GM23338 (cell line): Measurements from ENCODE around the gene SOWAHA. TPM values are rescaled to one million over a fixed set of nuclear protein-coding genes. Genes with fewer than 3 reads are reported as not detected.

Experiments
- ATAC-seq: fragments of 200-7000 bp; cut with Tn5 transposase; 3 replicates; pipeline ENCODE4 v1.9.1; 2020
- DNase-seq: peaks from one replicate; pipeline ENCODE4 v3.0.0-alpha.2; 2015; ENCODE audit warnings: low spot score
- H2AFZ ChIP-seq: fragments of 200-600 bp; sonication (generic); 2 replicates; pipeline ENCODE4 v1.8.0; 2016; ENCODE audit warnings: antibody characterized with exemption, mild to moderate bottlenecking, moderate library complexity
- H3F3A ChIP-seq: fragments of 200-600 bp; sonication (generic); replicated peaks from 2 replicates; pipeline ENCODE4 v1.8.0; 2017; ENCODE audit warnings: antibody characterized with exemption, mixed run types, low read depth
- H3K27ac ChIP-seq: fragments of 200-600 bp; sonication (generic); 2 replicates; pipeline ENCODE4 v1.6.1; 2016; ENCODE audit warnings: low read depth
- H3K27me3 ChIP-seq: fragments of 200-600 bp; sonication (generic); 2 replicates; pipeline ENCODE4 v1.8.0; 2016; ENCODE audit warnings: mild to moderate bottlenecking, mixed run types, moderate library complexity; ENCODE audit not compliant: insufficient read depth
- H3K36me3 ChIP-seq: fragments of 200-600 bp; sonication (generic); 2 replicates; pipeline ENCODE4 v1.8.0; 2016; ENCODE audit warnings: mild to moderate bottlenecking; ENCODE audit not compliant: insufficient read depth
- H3K4me1 ChIP-seq: fragments of 200-600 bp; sonication (generic); 2 replicates; pipeline ENCODE4 v1.8.0; 2016; ENCODE audit warnings: mild to moderate bottlenecking, moderate library complexity; ENCODE audit not compliant: insufficient read depth
- H3K4me2 ChIP-seq: fragments of 200-600 bp; sonication (generic); 2 replicates; pipeline ENCODE4 v1.7.1; 2017; ENCODE audit warnings: mixed run types
- H3K4me3 ChIP-seq: fragments of 200-600 bp; sonication (generic); 2 replicates; pipeline ENCODE4 v1.6.1; 2016; ENCODE audit warnings: mixed run types
- H3K79me2 ChIP-seq: fragments of 200-600 bp; sonication (generic); replicated peaks from 2 replicates; pipeline ENCODE4 v1.8.0; 2017; ENCODE audit warnings: mild to moderate bottlenecking; ENCODE audit not compliant: insufficient read depth
- H3K9me2 ChIP-seq: fragments of 200-600 bp; sonication (generic); 2 replicates; pipeline ENCODE4 v1.8.0; 2017; ENCODE audit not compliant: insufficient read depth
- H4K20me1 ChIP-seq: fragments of 200-600 bp; sonication (generic); replicated peaks from 2 replicates; pipeline ENCODE4 v1.8.0; 2017; ENCODE audit warnings: mild to moderate bottlenecking; ENCODE audit not compliant: insufficient read depth
- H3K27ac Mint-ChIP-seq: 2 replicates; pipeline ENCODE4 v1.8.0; 2020; ENCODE audit warnings: inconsistent platforms, mild to moderate bottlenecking, moderate library complexity, mixed read lengths
- H3K27me3 Mint-ChIP-seq: 3 replicates; pipeline ENCODE4 v1.8.0; 2022; ENCODE audit warnings: low read depth, mild to moderate bottlenecking, moderate library complexity, mixed read lengths, inconsistent platforms; ENCODE audit not compliant: insufficient read depth, poor library complexity
- H3K36me3 Mint-ChIP-seq: 3 replicates; pipeline ENCODE4 v1.8.0; 2021; ENCODE audit warnings: low read depth, mild to moderate bottlenecking, inconsistent platforms, moderate library complexity, mixed read lengths
- H3K4me1 Mint-ChIP-seq: 3 replicates; pipeline ENCODE4 v1.8.0; 2020; ENCODE audit warnings: mild to moderate bottlenecking, inconsistent platforms, mixed read lengths
- H3K4me3 Mint-ChIP-seq: 3 replicates; pipeline ENCODE4 v1.8.0; 2021; ENCODE audit warnings: moderate library complexity, mild to moderate bottlenecking, inconsistent platforms, mixed read lengths
- H3K9me3 Mint-ChIP-seq: 3 replicates; pipeline ENCODE4 v1.8.0; 2020; ENCODE audit warnings: moderate library complexity, mild to moderate bottlenecking, inconsistent platforms, mixed read lengths
- CREB1 ChIP-seq: fragments of 250-450 bp; sonication (Bioruptor Pico); IDR thresholded peaks from 2 replicates; pipeline ENCODE4 v1.5.0; 2020; ENCODE audit warnings: low read depth, mild to moderate bottlenecking, moderate library complexity
- EZH2 ChIP-seq: fragments of 200-600 bp; sonication (generic); IDR thresholded peaks from one replicate; pipeline ENCODE4 v1.8.0; 2017; ENCODE audit warnings: antibody characterized with exemption, mild to moderate bottlenecking, low read depth; ENCODE audit not compliant: unreplicated experiment
- EZH2phosphoT487 ChIP-seq: fragments of 200-600 bp; sonication (generic); IDR thresholded peaks from one replicate; pipeline ENCODE4 v1.8.1; 2018; ENCODE audit warnings: antibody characterized with exemption; ENCODE audit not compliant: unreplicated experiment
- JUNB ChIP-seq: IDR thresholded peaks from one replicate; pipeline ENCODE4 v1.6.1; 2016; ENCODE audit warnings: antibody characterized with exemption; ENCODE audit not compliant: unreplicated experiment
- NANOG ChIP-seq: IDR thresholded peaks from 2 replicates; pipeline ENCODE4 v1.6.1; 2016; ENCODE audit warnings: antibody characterized with exemption, borderline replicate concordance
- REST ChIP-seq: IDR thresholded peaks from one replicate; pipeline ENCODE4 v1.6.1; 2018; ENCODE audit warnings: antibody characterized with exemption; ENCODE audit not compliant: unreplicated experiment
- polyA plus RNA-seq: library from polyadenylated mRNA; unstranded; fragments of >200 nt; fragmentation: Nextera tagmentation; extraction: Ambion mirVana; gene quantifications from 2 replicates; pipeline ENCODE4 v1.2.1, GENCODE V29; 2016
- total RNA-seq: library from RNA; depleted of rRNA; stranded (reverse); fragments of >200 nt; shearing (Covaris generic); gene quantifications from 2 replicates; pipeline ENCODE4 v1.2.3, GENCODE V29; 2014
- TF ChIP-seq, protein P1 (sequence below), 2 experiments: fragments of 200-600 bp in 1 of 2; sonication (generic) in 1 of 2; conservative IDR thresholded peaks; 2 replicates each; pipeline versions ENCODE4 v1.5.1 to v1.6.1; 2016 to 2017; ENCODE audit warnings: antibody characterized with exemption in 2 of 2, low read depth in 2 of 2, mild to moderate bottlenecking in 2 of 2, moderate library complexity in 1 of 2

The SOWAHA gene
- total and polyA plus RNA-seq, 2 experiments from 2014 or later = 0.18 to 0.52 TPM

GRCh38 chr5:132827943-132828673 is 15.0 kb downstream of the SOWAHA start:
- Mint-ChIP-seq H3K4me3 (no peak overlapping the region), H3K4me1 (peaks cover 14% of the 10 kb centered on the region), H3K27ac (no peak overlapping the region), H3K36me3 (peaks cover 3% of the 10 kb centered on the region), H3K9me3 (no peaks in the 10 kb centered on the region), H3K27me3 (peaks cover 65% of the 10 kb centered on the region)
- no peak for ATAC-seq
- H3F3A ChIP-seq = peaks cover 23% of the 10 kb centered on the region; the same call in 1 of the 2 replicates
- H3K4me3 ChIP-seq = no peak overlapping the region
- H3K27me3 ChIP-seq = peaks cover 95% of the 10 kb centered on the region
- no peaks in the 10 kb centered on the region for H3K79me2 ChIP-seq
- no peak for DNase-seq
- no peak overlapping the region for H3K27ac ChIP-seq
- no peaks in the 10 kb centered on the region for H3K36me3 ChIP-seq
- H3K4me1 ChIP-seq = peaks cover 9% of the 10 kb centered on the region
- no peaks in the 10 kb centered on the region for H4K20me1 ChIP-seq
- no peak overlapping the region for H3K4me2 ChIP-seq
- no peak overlapping the region for H2AFZ ChIP-seq
- no peaks in the 10 kb centered on the region for H3K9me2 ChIP-seq
- no peak for TF ChIP-seq REST
- no peak for TF ChIP-seq EZH2phosphoT487
- TF ChIP-seq NANOG = no peak
- TF ChIP-seq, protein P1, sequence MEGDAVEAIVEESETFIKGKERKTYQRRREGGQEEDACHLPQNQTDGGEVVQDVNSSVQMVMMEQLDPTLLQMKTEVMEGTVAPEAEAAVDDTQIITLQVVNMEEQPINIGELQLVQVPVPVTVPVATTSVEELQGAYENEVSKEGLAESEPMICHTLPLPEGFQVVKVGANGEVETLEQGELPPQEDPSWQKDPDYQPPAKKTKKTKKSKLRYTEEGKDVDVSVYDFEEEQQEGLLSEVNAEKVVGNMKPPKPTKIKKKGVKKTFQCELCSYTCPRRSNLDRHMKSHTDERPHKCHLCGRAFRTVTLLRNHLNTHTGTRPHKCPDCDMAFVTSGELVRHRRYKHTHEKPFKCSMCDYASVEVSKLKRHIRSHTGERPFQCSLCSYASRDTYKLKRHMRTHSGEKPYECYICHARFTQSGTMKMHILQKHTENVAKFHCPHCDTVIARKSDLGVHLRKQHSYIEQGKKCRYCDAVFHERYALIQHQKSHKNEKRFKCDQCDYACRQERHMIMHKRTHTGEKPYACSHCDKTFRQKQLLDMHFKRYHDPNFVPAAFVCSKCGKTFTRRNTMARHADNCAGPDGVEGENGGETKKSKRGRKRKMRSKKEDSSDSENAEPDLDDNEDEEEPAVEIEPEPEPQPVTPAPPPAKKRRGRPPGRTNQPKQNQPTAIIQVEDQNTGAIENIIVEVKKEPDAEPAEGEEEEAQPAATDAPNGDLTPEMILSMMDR (conservative IDR thresholded peaks at IDR 0.05; ENCODE audit: low read depth in 2 of 2) = no peak
- TF ChIP-seq JUNB = no peak

- peaks cover 14% of the 10 kb centered on the region for H3K4me1 Mint-ChIP-seq
- no peak for DNase-seq
- no peaks in the 10 kb centered on the region for H3K9me2 ChIP-seq
- H3K4me1 ChIP-seq = peaks cover 5% of the 10 kb centered on the region
- ATAC-seq = no peak
- no peaks in the 10 kb centered on the region for H3K36me3 ChIP-seq
- H3K36me3 Mint-ChIP-seq = peaks cover 3% of the 10 kb centered on the region
- H4K20me1 ChIP-seq = no peaks in the 10 kb centered on the region
- H3K27me3 ChIP-seq = peaks cover 91% of the 10 kb centered on the region
- no peak overlapping the region for H2AFZ ChIP-seq
- no peaks in the 10 kb centered on the region for H3K79me2 ChIP-seq
- H3K4me3 Mint-ChIP-seq = peak overlapping the region; percentile 80
- H3K27me3 Mint-ChIP-seq = peaks cover 67% of the 10 kb centered on the region
- H3K9me3 Mint-ChIP-seq = no peaks in the 10 kb centered on the region
- 0 out of 2 replicates have a peak, but pooled peaks cover 16% of the 10 kb centered on the region for H3F3A ChIP-seq
- no peak overlapping the region for H3K27ac Mint-ChIP-seq
- H3K27ac ChIP-seq = no peak overlapping the region
- no peak for TF ChIP-seq CREB1 (CRISPR knock-in tag)
- peak; percentile 28 for TF ChIP-seq EZH2
- H3K4me2 ChIP-seq = peak overlapping the region; percentile 86; the same call in 1 of the 2 replicates
- peak overlapping the region; percentile 73 for H3K4me3 ChIP-seq
Observed at GRCh38 chr5:132828846-132829494, 15.9 kb downstream of the SOWAHA start.
